Measurements from ENCODE around the gene ETS2.

The ETS2 gene

GRCh38 chr21:38853421-38853919 is 47.7 kb downstream of the ETS2 start:
- no peak overlapping the region for H3K4me3 ChIP-seq (ENCODE audit: low read depth, low read length)
- TF ChIP-seq, protein P1, sequence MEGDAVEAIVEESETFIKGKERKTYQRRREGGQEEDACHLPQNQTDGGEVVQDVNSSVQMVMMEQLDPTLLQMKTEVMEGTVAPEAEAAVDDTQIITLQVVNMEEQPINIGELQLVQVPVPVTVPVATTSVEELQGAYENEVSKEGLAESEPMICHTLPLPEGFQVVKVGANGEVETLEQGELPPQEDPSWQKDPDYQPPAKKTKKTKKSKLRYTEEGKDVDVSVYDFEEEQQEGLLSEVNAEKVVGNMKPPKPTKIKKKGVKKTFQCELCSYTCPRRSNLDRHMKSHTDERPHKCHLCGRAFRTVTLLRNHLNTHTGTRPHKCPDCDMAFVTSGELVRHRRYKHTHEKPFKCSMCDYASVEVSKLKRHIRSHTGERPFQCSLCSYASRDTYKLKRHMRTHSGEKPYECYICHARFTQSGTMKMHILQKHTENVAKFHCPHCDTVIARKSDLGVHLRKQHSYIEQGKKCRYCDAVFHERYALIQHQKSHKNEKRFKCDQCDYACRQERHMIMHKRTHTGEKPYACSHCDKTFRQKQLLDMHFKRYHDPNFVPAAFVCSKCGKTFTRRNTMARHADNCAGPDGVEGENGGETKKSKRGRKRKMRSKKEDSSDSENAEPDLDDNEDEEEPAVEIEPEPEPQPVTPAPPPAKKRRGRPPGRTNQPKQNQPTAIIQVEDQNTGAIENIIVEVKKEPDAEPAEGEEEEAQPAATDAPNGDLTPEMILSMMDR (IDR thresholded peaks at IDR 0.05; ENCODE audit: low read depth, low read length) = no peak

- no peak overlapping the region for H3K4me3 ChIP-seq (ENCODE audit: low read depth, low read length)
- TF ChIP-seq, protein P1 (IDR thresholded peaks at IDR 0.05; ENCODE audit: low read depth, low read length) = no peak
These were observed 51.6 kb downstream of the ETS2 start for GRCh38 chr21:38857152-38857825.

DNA sequence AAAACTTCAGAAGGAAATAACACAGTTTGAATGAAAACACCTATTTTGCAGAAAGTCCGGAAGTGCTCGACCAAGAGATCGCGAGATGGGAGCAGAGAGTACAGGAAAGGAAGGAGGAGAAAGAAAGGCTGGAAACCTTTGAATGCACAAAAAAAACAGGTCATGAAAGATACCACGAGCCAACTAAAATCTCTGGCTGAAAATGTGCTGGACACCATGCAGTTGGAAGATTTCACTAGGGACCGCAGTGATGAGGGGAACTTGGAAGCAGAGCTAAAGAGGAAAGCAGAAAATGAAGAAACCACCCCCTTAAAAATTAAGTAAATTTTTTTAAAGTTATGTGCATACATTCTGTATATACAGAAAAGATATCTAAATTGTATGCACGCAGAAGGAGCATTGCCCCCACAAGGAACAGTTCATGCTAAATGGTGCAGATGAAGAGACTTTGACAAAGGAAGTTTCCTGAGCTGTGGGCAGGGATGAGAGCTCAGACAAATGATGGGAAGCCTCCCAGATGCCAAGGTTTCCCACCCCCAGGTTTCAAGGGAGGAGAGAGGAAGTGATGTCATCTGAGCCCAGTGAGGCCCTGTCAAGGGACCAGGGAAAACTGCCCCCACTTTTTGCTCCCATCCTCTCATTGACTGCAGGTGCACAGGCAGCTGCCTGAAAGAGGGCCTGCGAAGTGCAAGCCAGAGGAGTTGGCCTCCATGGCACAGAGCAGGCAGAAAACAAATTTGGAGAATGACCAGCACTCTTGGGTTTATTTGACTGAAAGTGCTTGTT is 52.5 kb downstream of the ETS2 start:
- TF ChIP-seq, protein P1 (IDR thresholded peaks at IDR 0.05; ENCODE audit: low read depth, low read length) = no peak
- no peak overlapping the region for H3K4me3 ChIP-seq (ENCODE audit: low read depth, low read length)

GRCh38 chr21:38858812-38859205 is 53.1 kb downstream of the ETS2 start:
- no peak overlapping the region for H3K4me3 ChIP-seq (ENCODE audit: low read depth, low read length)
- TF ChIP-seq, protein P1 (IDR thresholded peaks at IDR 0.05; ENCODE audit: low read depth, low read length) = no peak

DNA sequence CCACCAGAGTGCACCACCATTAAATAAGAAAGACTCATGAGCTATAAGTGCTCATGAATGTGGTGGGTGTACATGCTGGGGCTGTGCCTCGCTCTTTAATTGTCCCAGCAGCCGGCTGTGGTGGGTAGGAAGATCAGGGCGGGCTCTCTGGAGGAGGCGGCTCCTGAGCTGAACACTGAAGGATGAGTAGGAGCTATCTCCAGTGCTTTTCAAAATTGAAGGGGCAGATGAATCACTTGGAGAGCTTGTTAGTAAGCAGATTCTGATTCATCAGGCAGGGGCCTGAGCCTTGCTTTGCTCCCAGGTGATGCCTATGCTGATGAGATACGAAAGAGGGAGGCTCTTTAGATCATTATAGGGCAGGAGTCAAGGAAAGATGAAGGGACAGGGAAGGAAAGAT is 54.1 kb downstream of the ETS2 start:
- TF ChIP-seq, protein P1 (IDR thresholded peaks at IDR 0.05; ENCODE audit: low read depth, low read length) = no peak
- H3K4me3 ChIP-seq (ENCODE audit: low read depth, low read length) = no peak overlapping the region

GRCh38 chr21:38861056-38861455 is 55.3 kb downstream of the ETS2 start:
- TF ChIP-seq, protein P1 (IDR thresholded peaks at IDR 0.05; ENCODE audit: low read depth, low read length) = no peak
- H3K4me3 ChIP-seq (ENCODE audit: low read depth, low read length) = no peak overlapping the region
